Thyroid gland (tissue), 4 donors: ENCODE measurements around the gene TDRD1. TPM values are rescaled to one million over a fixed set of nuclear protein-coding genes. Genes with fewer than 3 reads are reported as not detected.

ENCODE experiments used
- DNase-seq, 2 donors: peaks; one replicate each; pipeline ENCODE4 v3.0.0-alpha.2; 2019
- H3K27ac ChIP-seq, 3 donors: fragments of 200-600 bp; sonication (generic); 1 replicate in 2 of 3; 2 replicates in 1 of 3; pipeline ENCODE4 v1.5.1; 2016 to 2019; ENCODE audit warnings: mild to moderate bottlenecking in 1 of 3, moderate library complexity in 1 of 3
- H3K27me3 ChIP-seq: fragments of 200-600 bp; sonication (generic); one replicate; pipeline ENCODE4 v1.5.1; 2019
- H3K36me3 ChIP-seq, 2 donors: fragments of 200-600 bp; sonication (generic); one replicate each; pipeline ENCODE4 v1.5.1; 2016 to 2019
- H3K4me1 ChIP-seq, 2 donors: fragments of 200-600 bp; sonication (generic); one replicate each; pipeline ENCODE4 v1.5.1; 2017 to 2019
- H3K4me3 ChIP-seq, 3 donors: fragments of 200-600 bp; sonication (generic); replicated peaks in 1 of 3; 1 replicate in 2 of 3; 2 replicates in 1 of 3; pipeline ENCODE4 v1.5.1; 2016; ENCODE audit warnings: mild to moderate bottlenecking in 1 of 3
- H3K9me3 ChIP-seq: fragments of 200-600 bp; sonication (generic); one replicate; pipeline ENCODE4 v1.5.1; 2017
- POLR2A ChIP-seq, 2 donors: fragments of 450-650 bp; IDR thresholded peaks; one replicate each; pipeline ENCODE4 v1.6.1; 2017; ENCODE audit warnings: antibody characterized with exemption in 2 of 2, mild to moderate bottlenecking in 2 of 2, moderate library complexity in 1 of 2
- WGBS, 2 donors: methylation state at CpG; one replicate each; pipeline ENCODE4 v1.1.5; 2017; 5-methylcytosine and 5-hydroxymethylcytosine counted together
- intact Hi-C: fragments of 100-400 bp; cut with DNase I; formaldehyde crosslinking; loops from one replicate; pipeline ENCODE4 v1.15.1; 2023
- total RNA-seq, 4 donors: library from RNA; depleted of rRNA; stranded (reverse); fragments of >200 nt; gene quantifications; one replicate each; pipeline ENCODE4 v1.2.3, GENCODE V29; 2016
- TF ChIP-seq, protein P1 (sequence below), 6 experiments: fragments of 200-600 bp in 3 of 6; fragments of 450-650 bp in 3 of 6; sonication (generic) in 3 of 6; IDR thresholded peaks; one replicate each; pipeline ENCODE4 v1.5.1; 2016 to 2019; ENCODE audit warnings: antibody characterized with exemption in 6 of 6, mild to moderate bottlenecking in 2 of 6, inconsistent platforms in 1 of 6, moderate library complexity in 1 of 6

Gene TDRD1
- total RNA-seq, 4 donors from 2014 or later, result 0.22 to 0.67 TPM; not detected in 2

DNA sequence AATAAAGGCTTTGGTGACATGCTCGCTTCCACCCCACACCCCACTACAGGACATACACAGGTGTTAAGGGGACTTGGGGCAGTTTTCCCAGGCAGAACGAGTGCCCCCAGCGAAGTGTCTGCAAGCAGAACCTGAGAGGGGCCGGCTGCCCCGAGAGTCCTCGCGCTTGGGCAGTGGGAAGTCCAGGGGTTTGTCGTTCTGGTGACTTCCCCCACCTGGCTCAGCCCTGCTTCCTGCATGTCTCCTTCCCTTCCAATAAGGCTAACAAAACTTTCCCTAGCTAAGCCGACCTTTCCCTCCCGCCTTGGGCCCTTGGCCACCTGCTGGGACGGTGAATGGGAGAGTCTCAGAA is 60.8 kb downstream of the TDRD1 start:
- intact Hi-C loops, result no loop called here
- TF ChIP-seq, protein P1, sequence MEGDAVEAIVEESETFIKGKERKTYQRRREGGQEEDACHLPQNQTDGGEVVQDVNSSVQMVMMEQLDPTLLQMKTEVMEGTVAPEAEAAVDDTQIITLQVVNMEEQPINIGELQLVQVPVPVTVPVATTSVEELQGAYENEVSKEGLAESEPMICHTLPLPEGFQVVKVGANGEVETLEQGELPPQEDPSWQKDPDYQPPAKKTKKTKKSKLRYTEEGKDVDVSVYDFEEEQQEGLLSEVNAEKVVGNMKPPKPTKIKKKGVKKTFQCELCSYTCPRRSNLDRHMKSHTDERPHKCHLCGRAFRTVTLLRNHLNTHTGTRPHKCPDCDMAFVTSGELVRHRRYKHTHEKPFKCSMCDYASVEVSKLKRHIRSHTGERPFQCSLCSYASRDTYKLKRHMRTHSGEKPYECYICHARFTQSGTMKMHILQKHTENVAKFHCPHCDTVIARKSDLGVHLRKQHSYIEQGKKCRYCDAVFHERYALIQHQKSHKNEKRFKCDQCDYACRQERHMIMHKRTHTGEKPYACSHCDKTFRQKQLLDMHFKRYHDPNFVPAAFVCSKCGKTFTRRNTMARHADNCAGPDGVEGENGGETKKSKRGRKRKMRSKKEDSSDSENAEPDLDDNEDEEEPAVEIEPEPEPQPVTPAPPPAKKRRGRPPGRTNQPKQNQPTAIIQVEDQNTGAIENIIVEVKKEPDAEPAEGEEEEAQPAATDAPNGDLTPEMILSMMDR (IDR thresholded peaks at IDR 0.05), result no peak
- no peak for TF ChIP-seq POLR2A (IDR thresholded peaks at IDR 0.05)
- H3K36me3 ChIP-seq, result no peaks in the 10 kb centered on the region
- DNase-seq, result no peak
- H3K27ac ChIP-seq, result no peak overlapping the region
- peaks cover 0 to 10% of the 10 kb centered on the region in 2 donors for H3K4me1 ChIP-seq
- H3K27me3 ChIP-seq, result no peaks in the 10 kb centered on the region
- H3K9me3 ChIP-seq, result no peaks in the 10 kb centered on the region
- WGBS, 2 donors, result 60 to 69% methylated on average over 7 to 11 of the region's 11 CpGs
- H3K4me3 ChIP-seq, result no peak overlapping the region

DNA sequence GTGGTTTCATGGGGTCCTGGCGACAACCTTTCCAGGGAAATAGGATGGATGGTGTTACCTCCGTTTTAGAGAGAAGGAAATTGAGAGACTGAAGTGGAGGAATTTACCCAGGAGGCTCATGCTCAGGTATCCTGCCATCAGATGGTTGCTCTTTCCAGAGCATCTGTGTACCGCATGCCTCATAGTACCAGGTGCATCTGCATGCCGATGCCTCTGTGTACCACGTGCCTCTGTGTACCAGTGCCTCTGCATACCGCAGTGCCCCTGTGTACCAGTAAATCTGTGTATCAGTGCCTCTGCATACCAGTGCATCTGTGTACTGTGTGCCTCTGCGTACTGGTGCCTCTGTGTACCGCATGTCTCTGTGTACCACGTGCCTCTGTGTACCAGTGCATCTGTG is 63.1 kb downstream of the TDRD1 start:
- H3K4me3 ChIP-seq, result no peak overlapping the region
- DNase-seq, result no peak
- TF ChIP-seq POLR2A (IDR thresholded peaks at IDR 0.05), result no peak
- TF ChIP-seq, protein P1 (IDR thresholded peaks at IDR 0.05), result no peak
- H3K27ac ChIP-seq, result no peak overlapping the region
- no peaks in the 10 kb centered on the region for H3K36me3 ChIP-seq
- no peaks in the 10 kb centered on the region for H3K27me3 ChIP-seq
- WGBS, 2 donors, result 88 to 92% methylated on average over 8 to 9 of the region's 9 CpGs
- intact Hi-C loops, result no loop called here
- peaks cover 0 to 12% of the 10 kb centered on the region in 2 donors for H3K4me1 ChIP-seq
- H3K9me3 ChIP-seq, result no peaks in the 10 kb centered on the region

DNA sequence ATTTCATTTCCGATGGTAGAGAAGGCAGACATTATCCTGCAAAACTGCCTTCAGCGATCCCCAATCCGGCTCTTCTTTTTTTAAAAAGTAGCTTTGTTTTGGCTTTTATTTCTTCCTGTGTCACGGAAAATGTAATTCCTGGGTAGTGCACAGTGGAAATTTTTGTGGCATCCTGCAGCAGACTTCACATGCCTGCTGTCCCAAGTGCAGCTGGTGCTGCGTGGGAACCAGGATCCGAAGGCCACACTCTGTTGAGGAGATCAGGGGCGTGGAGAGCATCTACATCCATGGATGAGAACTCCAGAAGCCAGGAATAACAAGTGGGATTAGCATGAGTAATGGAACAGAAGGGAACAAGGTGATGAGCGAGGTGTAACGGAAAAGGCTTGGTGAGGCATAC is 64.5 kb downstream of the TDRD1 start:
- 71 to 79% methylated on average over 9 of the region's 9 CpGs for WGBS, 2 donors
- H3K36me3 ChIP-seq, result no peaks in the 10 kb centered on the region
- no peak for DNase-seq
- no peak overlapping the region for H3K27ac ChIP-seq
- intact Hi-C loops, result no loop called here
- H3K9me3 ChIP-seq, result no peaks in the 10 kb centered on the region
- peaks cover 0 to 13% of the 10 kb centered on the region in 2 donors for H3K4me1 ChIP-seq
- no peak overlapping the region for H3K4me3 ChIP-seq
- TF ChIP-seq, protein P1 (IDR thresholded peaks at IDR 0.05), result no peak
- TF ChIP-seq POLR2A (IDR thresholded peaks at IDR 0.05), result no peak
- no peaks in the 10 kb centered on the region for H3K27me3 ChIP-seq

DNA sequence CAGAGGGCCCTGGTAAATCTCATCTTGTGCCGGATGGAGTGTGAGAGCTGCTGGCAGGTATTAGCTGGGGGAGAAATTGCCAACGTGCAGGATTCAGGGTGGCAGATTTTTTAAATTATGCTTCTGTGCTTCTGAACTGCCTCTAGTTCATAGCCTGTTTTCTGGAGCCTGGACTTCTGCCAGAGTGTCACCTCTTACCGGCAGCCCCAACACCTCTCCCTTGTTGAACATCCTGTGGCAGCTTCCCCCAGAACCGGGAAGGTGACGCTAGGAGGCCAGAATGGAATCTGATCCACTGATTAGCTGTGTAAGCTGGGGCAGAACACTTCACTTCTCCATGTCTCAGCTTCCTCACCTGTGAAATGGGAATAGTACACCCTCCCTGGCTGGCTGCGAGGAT is 65.0 kb downstream of the TDRD1 start:
- 48 to 49% methylated on average over 6 of the region's 6 CpGs for whole genome bisulfite sequencing, 2 donors
- no peak for TF ChIP-seq POLR2A (IDR thresholded peaks at IDR 0.05)
- TF ChIP-seq, protein P1 (IDR thresholded peaks at IDR 0.05), result no peak
- H3K27ac ChIP-seq, result no peak overlapping the region
- no peak for DNase-seq
- H3K36me3 ChIP-seq, result no peaks in the 10 kb centered on the region
- H3K4me3 ChIP-seq, result no peak overlapping the region
- H3K4me1 ChIP-seq, result peaks cover 0 to 9% of the 10 kb centered on the region in 2 donors
- no peaks in the 10 kb centered on the region for H3K9me3 ChIP-seq
- intact Hi-C loops, result no loop called here
- no peaks in the 10 kb centered on the region for H3K27me3 ChIP-seq

DNA sequence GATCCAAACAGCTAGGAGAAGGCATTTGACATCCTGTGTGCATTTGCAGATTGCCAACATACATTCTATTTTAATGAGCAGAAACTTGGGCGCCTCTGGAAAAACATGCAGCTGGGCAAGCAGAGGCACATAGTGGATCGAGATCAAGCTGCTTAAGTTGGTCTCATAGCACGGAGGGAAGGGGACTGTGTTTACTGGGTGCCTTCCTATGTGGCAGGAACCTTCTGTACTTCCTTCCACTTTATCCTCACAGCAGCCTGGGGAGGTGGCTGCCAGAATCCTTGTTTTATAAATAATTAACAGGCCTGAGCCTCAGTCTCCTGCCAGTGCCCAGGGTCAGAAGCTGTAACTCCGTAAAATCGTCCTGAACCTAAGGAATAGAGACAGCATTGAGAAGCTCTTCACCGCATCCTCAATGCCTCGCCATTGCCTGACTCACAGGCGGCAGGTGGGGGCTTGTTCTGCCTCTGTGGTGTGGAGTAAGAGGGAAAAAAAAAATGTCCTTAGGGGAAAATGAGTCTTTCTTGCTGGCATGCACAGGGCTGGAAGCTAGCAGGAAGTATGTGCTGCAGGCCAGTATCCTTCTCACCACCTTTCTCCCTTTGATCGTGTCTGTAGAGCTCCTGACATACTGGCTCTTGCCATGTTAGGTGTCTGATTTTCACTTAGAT is 66.1 kb downstream of the TDRD1 start:
- H3K27ac ChIP-seq, result no peak overlapping the region
- DNase-seq, result no peak
- H3K4me3 ChIP-seq, result no peak overlapping the region
- TF ChIP-seq POLR2A (IDR thresholded peaks at IDR 0.05), result no peak
- TF ChIP-seq, protein P1 (IDR thresholded peaks at IDR 0.05), result no peak
- 76 to 87% methylated on average over 9 of the region's 9 CpGs for WGBS, 2 donors
- H3K36me3 ChIP-seq, result no peaks in the 10 kb centered on the region
- H3K9me3 ChIP-seq, result no peaks in the 10 kb centered on the region
- no peaks in the 10 kb centered on the region for H3K27me3 ChIP-seq
- H3K4me1 ChIP-seq, result peaks cover 0 to 3% of the 10 kb centered on the region in 2 donors
- intact Hi-C loops, result no loop called here
